ENCODE results near the gene RNF114.

GRCh38 chr20:49941456-49941855 is 5.3 kb downstream of the RNF114 start:
- TF ChIP-seq CTCF (conservative IDR thresholded peaks at IDR 0.05; ENCODE audit: low read depth, low read length) (no peak), EZH2 (IDR thresholded peaks at IDR 0.05; ENCODE audit: borderline replicate concordance, low read depth, low read length, poor library complexity, severe bottlenecking) (no peak)
